HG03460 (cell line): ENCODE data around the gene CPSF4.
A peak's percentile ranks its signal among the peaks of the same experiment; 100 is the strongest.

Source experiments
- ATAC-seq: cut with Tn5 transposase; IDR thresholded peaks from one replicate; pipeline ENCODE4 v1.9.1; 2021; ENCODE audit not compliant: unreplicated experiment

The CPSF4 gene

GRCh38 chr7:99438573-99439480 lies at the start of gene CPSF4, which contains the start of gene PTCD1:
TSS of gene CPSF4 (plus strand) at chr7:99438943. CDS start at chr7:99439083, 140 bp downstream.
TSS of gene PTCD1 (minus strand) at chr7:99438798. CDS start at chr7:99435242, 3,556 bp downstream.
- peak; percentile 83 for ATAC-seq

GRCh38 chr7:99389772-99390171 lies 49.0 kb upstream of the CPSF4 start:
- ATAC-seq = no peak

- no peak for ATAC-seq
Measured at GRCh38 chr7:99390941-99391602, 47.7 kb upstream of the CPSF4 start.

GRCh38 chr7:99392046-99392445 lies 46.7 kb upstream of the CPSF4 start:
- ATAC-seq = no peak

GRCh38 chr7:99392659-99393354 lies 45.9 kb upstream of the CPSF4 start:
- ATAC-seq = peak; percentile 63

- ATAC-seq = no peak
Measured at GRCh38 chr7:99393355-99394187, 45.2 kb upstream of the CPSF4 start.

- ATAC-seq = no peak
Measured at GRCh38 chr7:99394188-99394502, 44.6 kb upstream of the CPSF4 start.

GRCh38 chr7:99395616-99396327 lies 43.0 kb upstream of the CPSF4 start:
- no peak for ATAC-seq

GRCh38 chr7:99396418-99397296 lies 42.1 kb upstream of the CPSF4 start:
- ATAC-seq = no peak

GRCh38 chr7:99397297-99397983 lies 41.3 kb upstream of the CPSF4 start:
- ATAC-seq = no peak

- no peak for ATAC-seq
Measured at GRCh38 chr7:99398891-99399445, 39.8 kb upstream of the CPSF4 start.

- ATAC-seq = no peak
Measured at GRCh38 chr7:99399597-99399996, 39.1 kb upstream of the CPSF4 start.

GRCh38 chr7:99402854-99403253 lies 35.9 kb upstream of the CPSF4 start:
- no peak for ATAC-seq

- ATAC-seq = no peak
Measured at GRCh38 chr7:99403764-99404163, 35.0 kb upstream of the CPSF4 start.

- no peak for ATAC-seq
Measured at GRCh38 chr7:99404235-99404976, 34.3 kb upstream of the CPSF4 start.

GRCh38 chr7:99404977-99405320 lies 33.8 kb upstream of the CPSF4 start:
- no peak for ATAC-seq

- ATAC-seq = no peak
Measured at GRCh38 chr7:99406557-99406956, 32.2 kb upstream of the CPSF4 start.
